ENCODE measurements around the gene MED12L.

Gene MED12L

GRCh38 chr3:151316267-151316991 lies 231.0 kb downstream of the MED12L start, which contains the start of gene GPR87:
GPR87 (minus strand) TSS chr3:151316820; CDS start chr3:151300100, 16,720 bp downstream.
- no peak for TF ChIP-seq CTCF (IDR thresholded peaks at IDR 0.05)

- TF ChIP-seq CTCF (IDR thresholded peaks at IDR 0.05): no peak
These were observed 232.8 kb downstream of the MED12L start for GRCh38 chr3:151318313-151318712.

DNA sequence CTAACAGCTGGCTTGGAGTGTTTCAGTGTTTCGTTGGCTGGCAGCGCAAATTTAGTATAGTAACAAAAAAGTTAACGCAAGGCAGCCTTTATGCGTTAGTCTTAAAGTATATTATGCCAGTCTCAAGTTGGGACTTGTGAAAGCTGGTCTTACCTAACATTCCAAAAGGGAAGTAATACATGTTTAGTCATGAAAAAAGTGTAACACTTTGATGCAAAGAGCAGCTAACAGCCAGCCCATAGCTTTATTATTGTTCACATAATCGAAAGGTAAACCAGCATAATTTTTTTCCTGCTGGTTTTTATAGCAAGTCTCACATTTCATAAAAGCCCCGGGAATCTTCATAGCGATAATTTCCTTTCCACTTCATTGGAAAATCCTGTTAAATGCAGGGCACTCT lies 233.5 kb downstream of the MED12L start:
- no peak for TF ChIP-seq CTCF (IDR thresholded peaks at IDR 0.05)

GRCh38 chr3:151319628-151320027 lies 234.2 kb downstream of the MED12L start:
- no peak for TF ChIP-seq CTCF (IDR thresholded peaks at IDR 0.05)

GRCh38 chr3:151320131-151320530 lies 234.7 kb downstream of the MED12L start:
- TF ChIP-seq CTCF (IDR thresholded peaks at IDR 0.05): no peak

DNA sequence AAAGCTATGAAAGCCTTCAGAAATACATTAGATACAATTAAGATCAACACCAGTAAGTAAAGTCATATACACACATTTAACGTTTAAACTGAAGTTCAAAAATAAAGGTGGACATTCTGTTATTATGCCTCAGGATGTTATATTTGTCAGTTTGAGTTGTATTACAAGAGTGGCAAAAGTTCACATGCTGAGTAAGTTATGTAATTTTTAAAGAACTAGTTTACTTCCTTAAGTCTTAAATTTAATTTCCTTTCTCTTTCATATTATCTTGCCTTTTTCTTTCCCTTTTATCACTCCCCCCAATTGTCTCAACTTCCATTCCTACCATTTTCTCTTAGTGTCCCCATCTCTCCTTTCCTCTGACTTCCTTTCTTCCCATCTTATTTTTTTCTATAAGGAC lies 236.1 kb downstream of the MED12L start:
- no peak for TF ChIP-seq CTCF (IDR thresholded peaks at IDR 0.05)

- TF ChIP-seq CTCF (IDR thresholded peaks at IDR 0.05): no peak
These were observed 237.0 kb downstream of the MED12L start for GRCh38 chr3:151322511-151322910.
